ENCODE results near the gene WFDC6. TPM values are rescaled to one million over a fixed set of nuclear protein-coding genes. Genes with fewer than 3 reads are reported as not detected.

Gene WFDC6
- total and polyA plus RNA-seq, 4 donors: 0.24 to 2.3 (median 1.0) TPM; not detected in 1

GRCh38 chr20:45508068-45508886 is 31.0 kb downstream of the WFDC6 start:
- DNase-seq (no peak), ATAC-seq (ENCODE audit: insufficient read depth, low FRiP score) (no peak)
- Histone ChIP-seq H3K27me3 (ENCODE audit: control insufficient read depth in 3 of 3, insufficient read depth in 3 of 3, low read length in 2 of 3) (no peaks in the 10 kb centered on the region), H3K4me1 (ENCODE audit: control insufficient read depth in 5 of 5, insufficient read depth in 5 of 5, low read length in 5 of 5) (no peaks in the 10 kb centered on the region), H3K27ac (ENCODE audit: low read depth in 1 of 2, low read length in 1 of 2) (no peak overlapping the region), H3K9ac (ENCODE audit: insufficient read depth in 1 of 2, low read length in 2 of 2) (no peak overlapping the region), H3K4me3 (no peak overlapping the region), H3K9me3 (ENCODE audit: control insufficient read depth in 4 of 4, insufficient read depth in 3 of 4, low read length in 3 of 4) (peaks cover 0 to 2% (median 0%) of the 10 kb centered on the region in 4 donors), H3K36me3 (ENCODE audit: control insufficient read depth in 4 of 4, insufficient read depth in 4 of 4, low read length in 4 of 4) (no peaks in the 10 kb centered on the region)
- 73 to 80% methylated on average over 7 of the region's 7 CpGs for WGBS, 2 donors
- TF ChIP-seq CTCF (IDR thresholded peaks at IDR 0.05; ENCODE audit: control extremely low read depth, extremely low read depth): no peak

GRCh38 chr20:45507011-45507820 is 32.1 kb downstream of the WFDC6 start:
- no peak for TF ChIP-seq CTCF (IDR thresholded peaks at IDR 0.05; ENCODE audit: control extremely low read depth, extremely low read depth)
- Histone ChIP-seq H3K4me3 (no peak overlapping the region), H3K4me1 (ENCODE audit: control insufficient read depth in 5 of 5, insufficient read depth in 5 of 5, low read length in 5 of 5) (no peaks in the 10 kb centered on the region), H3K9me3 (ENCODE audit: control insufficient read depth in 4 of 4, insufficient read depth in 3 of 4, low read length in 3 of 4) (peaks cover 0 to 2% (median 0%) of the 10 kb centered on the region in 4 donors), H3K27me3 (ENCODE audit: control insufficient read depth in 3 of 3, insufficient read depth in 3 of 3, low read length in 2 of 3) (no peaks in the 10 kb centered on the region), H3K9ac (ENCODE audit: insufficient read depth in 1 of 2, low read length in 2 of 2) (no peak overlapping the region), H3K27ac (ENCODE audit: low read depth in 1 of 2, low read length in 1 of 2) (no peak overlapping the region), H3K36me3 (ENCODE audit: control insufficient read depth in 4 of 4, insufficient read depth in 4 of 4, low read length in 4 of 4) (no peaks in the 10 kb centered on the region)
- 81 to 90% methylated on average over 5 of the region's 5 CpGs for WGBS, 2 donors
- no peak for ATAC-seq (ENCODE audit: insufficient read depth, low FRiP score)
- no peak for DNase-seq

DNA sequence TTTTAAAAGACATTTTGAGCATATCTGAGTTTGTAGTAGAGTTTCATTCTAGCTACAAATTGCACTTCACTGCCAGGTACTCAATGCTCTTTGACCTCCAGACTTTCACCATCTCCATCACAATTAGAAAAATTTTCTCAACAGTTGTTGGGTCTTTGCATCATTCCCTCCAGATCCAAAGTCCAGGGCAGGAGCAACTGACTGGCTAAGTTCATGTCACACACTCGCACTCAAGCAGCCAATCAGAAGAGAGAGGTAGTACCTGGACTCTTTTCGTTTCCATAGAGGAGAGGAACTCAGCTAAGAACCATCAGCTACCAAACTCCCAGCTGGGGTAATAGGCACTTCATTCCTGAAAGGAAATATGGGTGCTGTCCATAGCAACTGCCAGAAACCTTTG is 32.9 kb downstream of the WFDC6 start:
- H3K9ac ChIP-seq (ENCODE audit: insufficient read depth in 1 of 2, low read length in 2 of 2): no peak overlapping the region
- ATAC-seq (ENCODE audit: insufficient read depth, low FRiP score): no peak

More for the DNA sequence above, 32.9 kb downstream of the WFDC6 start:
- WGBS, 2 donors: 83 to 85% methylated on average over 2 of the region's 2 CpGs
- Histone ChIP-seq H3K9me3 (ENCODE audit: control insufficient read depth in 4 of 4, insufficient read depth in 3 of 4, low read length in 3 of 4) (peaks cover 0 to 2% (median 0%) of the 10 kb centered on the region in 4 donors), H3K36me3 (ENCODE audit: control insufficient read depth in 4 of 4, insufficient read depth in 4 of 4, low read length in 4 of 4) (no peaks in the 10 kb centered on the region), H3K27ac (ENCODE audit: low read depth in 1 of 2, low read length in 1 of 2) (no peak overlapping the region), H3K27me3 (ENCODE audit: control insufficient read depth in 3 of 3, insufficient read depth in 3 of 3, low read length in 2 of 3) (no peaks in the 10 kb centered on the region), H3K4me1 (ENCODE audit: control insufficient read depth in 5 of 5, insufficient read depth in 5 of 5, low read length in 5 of 5) (no peaks in the 10 kb centered on the region), H3K4me3 (no peak overlapping the region)
- TF ChIP-seq CTCF (IDR thresholded peaks at IDR 0.05; ENCODE audit: control extremely low read depth, extremely low read depth): no peak
- DNase-seq: no peak

Measured in lung (tissue), 12 donors.